C4-2B (cell line): Measurements from ENCODE around the gene AQP6.

Experiments used
- H3K27ac ChIP-seq: fragments of 450-650 bp; 2 replicates; pipeline ENCODE4 v1.5.1; 2017
- CTCF ChIP-seq: fragments of 450-650 bp; conservative IDR thresholded peaks from 2 replicates; pipeline ENCODE4 v1.5.1; 2017; ENCODE audit warnings: mild to moderate bottlenecking
- ZFX ChIP-seq: fragments of 450-650 bp; IDR thresholded peaks from 2 replicates; pipeline ENCODE4 v1.6.1; 2017

Gene AQP6

DNA sequence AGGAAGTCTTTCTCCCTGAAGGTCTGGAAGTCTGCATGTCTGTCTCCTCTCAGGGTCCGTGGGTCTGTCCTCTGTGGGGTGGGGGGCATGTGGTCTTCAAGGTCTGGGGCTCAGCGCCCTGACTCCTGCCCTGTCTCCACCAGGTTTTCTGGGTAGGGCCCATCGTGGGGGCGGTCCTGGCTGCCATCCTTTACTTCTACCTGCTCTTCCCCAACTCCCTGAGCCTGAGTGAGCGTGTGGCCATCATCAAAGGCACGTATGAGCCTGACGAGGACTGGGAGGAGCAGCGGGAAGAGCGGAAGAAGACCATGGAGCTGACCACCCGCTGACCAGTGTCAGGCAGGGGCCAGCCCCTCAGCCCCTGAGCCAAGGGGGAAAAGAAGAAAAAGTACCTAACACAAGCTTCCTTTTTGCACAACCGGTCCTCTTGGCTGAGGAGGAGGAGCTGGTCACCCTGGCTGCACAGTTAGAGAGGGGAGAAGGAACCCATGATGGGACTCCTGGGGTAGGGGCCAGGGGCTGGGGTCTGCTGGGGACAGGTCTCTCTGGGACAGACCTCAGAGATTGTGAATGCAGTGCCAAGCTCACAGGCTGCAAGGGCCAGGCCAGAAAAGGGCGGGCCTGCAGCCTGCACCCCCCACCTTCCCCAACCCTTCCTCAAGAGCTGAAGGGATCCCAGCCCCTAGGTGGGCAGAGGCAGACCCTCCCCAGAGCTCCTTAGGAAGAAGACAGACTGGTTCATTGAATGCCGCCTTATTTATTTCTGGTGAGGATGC lies 7.7 kb upstream of the AQP6 start:
- TF ChIP-seq CTCF, result no peak
- TF ChIP-seq ZFX, result no peak
- no peak overlapping the region for H3K27ac ChIP-seq

DNA sequence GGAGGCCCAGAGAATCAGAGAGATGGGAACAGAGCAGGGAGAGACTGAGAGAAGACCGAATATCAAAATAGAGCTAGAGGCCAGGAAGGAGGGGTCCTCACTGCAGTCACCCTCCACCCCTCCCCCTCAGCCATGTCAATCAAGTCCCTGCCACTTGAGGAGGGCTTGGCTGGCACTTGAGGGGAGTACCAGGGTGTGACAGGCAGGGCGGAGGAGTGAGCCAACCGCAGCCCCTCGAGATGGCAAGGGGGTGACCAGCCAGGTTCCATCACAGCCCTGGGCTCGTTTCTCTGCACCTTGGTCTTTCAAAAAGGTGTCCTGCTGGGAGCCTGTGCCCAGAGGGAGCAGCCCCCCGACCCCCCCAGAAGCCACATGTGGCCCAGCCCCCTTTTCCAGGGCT lies 6.9 kb upstream of the AQP6 start:
- no peak overlapping the region for H3K27ac ChIP-seq
- TF ChIP-seq CTCF, result no peak
- TF ChIP-seq ZFX, result no peak

DNA sequence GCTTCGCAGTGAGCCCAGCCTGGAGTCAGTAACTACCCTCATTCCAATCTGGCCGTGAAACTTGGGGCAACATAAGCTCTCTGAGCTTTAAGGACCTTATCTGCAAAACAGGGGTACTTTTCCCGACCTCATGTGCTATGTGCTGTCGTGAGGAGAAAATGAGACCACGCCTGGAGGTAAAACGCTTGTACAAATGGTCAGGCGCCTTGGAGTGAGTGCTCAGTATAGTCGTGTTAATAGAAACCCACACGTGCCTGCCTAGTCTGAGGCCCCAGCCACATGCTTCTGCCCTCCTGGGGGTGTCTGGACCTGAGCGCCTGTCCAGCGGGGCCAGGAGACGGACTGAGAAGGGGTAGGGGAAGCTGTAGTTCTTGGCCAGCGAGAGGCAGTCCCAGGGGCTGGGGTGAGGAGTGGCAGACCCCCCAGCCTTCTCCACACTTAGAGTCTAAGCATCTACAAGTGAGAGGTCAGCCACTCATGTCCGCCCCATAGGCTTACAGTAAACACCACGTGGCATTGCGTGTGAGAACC lies 6.2 kb upstream of the AQP6 start:
- no peak for TF ChIP-seq ZFX
- TF ChIP-seq CTCF, result no peak
- H3K27ac ChIP-seq, result peak overlapping the region; percentile 53; the same call in 1 of the 2 replicates

- TF ChIP-seq ZFX (no peak), CTCF (peak; percentile 98)
- peak overlapping the region; percentile 53 for H3K27ac ChIP-seq
Observed at GRCh38 chr12:49967042-49967776, 5.5 kb upstream of the AQP6 start.

- no peak for TF ChIP-seq CTCF
- TF ChIP-seq ZFX, result no peak
Observed at GRCh38 chr12:49967777-49968250, 4.9 kb upstream of the AQP6 start.

GRCh38 chr12:49968471-49968870 lies 4.3 kb upstream of the AQP6 start:
- TF ChIP-seq CTCF, result no peak
- TF ChIP-seq ZFX, result no peak
- no peak overlapping the region for H3K27ac ChIP-seq

More at GRCh38 chr12:49967777-49968250, 4.9 kb upstream of the AQP6 start:
- H3K27ac ChIP-seq, result no peak overlapping the region; the same call in 1 of the 2 replicates

GRCh38 chr12:49969027-49969426 lies 3.7 kb upstream of the AQP6 start:
- H3K27ac ChIP-seq, result no peak overlapping the region
- TF ChIP-seq ZFX, result no peak
